ENCODE results near the gene AXIN1. TPM values are rescaled to one million over a fixed set of nuclear protein-coding genes. Genes with fewer than 3 reads are reported as not detected.

AXIN1 gene
- total and polyA plus RNA-seq, 2 of the 8 experiments (the other 6 are each of a cell fraction or from before 2014, with no cell fraction given): 12.5 to 41.9 TPM

DNA sequence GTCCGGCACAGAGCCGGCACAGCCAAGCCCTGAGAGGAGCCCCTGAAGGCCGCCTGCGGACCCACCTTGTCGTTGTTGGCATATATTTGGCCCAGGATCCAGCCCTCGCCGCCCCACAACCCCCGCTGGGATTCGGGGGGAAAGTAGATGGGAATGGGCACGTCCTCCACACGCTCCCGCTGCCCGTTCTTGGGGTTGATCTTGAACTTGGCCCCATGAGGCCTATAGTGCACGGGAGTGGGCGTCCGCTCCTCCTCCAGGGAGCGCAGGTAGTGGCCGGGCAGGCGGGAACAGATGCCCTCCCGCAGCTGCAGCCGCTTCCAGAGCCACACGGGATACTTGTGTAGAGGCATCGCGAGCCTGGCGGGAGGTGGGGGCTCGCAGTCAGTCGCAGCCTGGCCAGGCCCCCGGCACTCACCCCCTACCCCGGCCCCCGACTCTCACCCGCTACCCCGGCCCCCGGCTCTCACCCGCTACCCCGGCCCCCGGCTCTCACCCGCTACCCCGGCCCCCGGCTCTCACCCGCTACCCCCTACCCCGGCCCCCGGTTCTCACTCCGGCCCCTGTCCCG lies 17.4 kb upstream of the AXIN1 start (continued):
- TF ChIP-seq TAF7 (optimal IDR thresholded peaks at IDR 0.05; ENCODE audit: borderline replicate concordance, low read depth, low read length): no peak
- no peak for TF ChIP-seq RAD21 (IDR thresholded peaks at IDR 0.05 in 1 of 2, conservative IDR thresholded peaks at IDR 0.05 in 1 of 2; ENCODE audit: low read depth in 2 of 2, low read length in 2 of 2)
- no peak for TF ChIP-seq GABPA (IDR thresholded peaks at IDR 0.05; ENCODE audit: borderline replicate concordance, insufficient read depth, low read length)
- TF ChIP-seq, protein P1, sequence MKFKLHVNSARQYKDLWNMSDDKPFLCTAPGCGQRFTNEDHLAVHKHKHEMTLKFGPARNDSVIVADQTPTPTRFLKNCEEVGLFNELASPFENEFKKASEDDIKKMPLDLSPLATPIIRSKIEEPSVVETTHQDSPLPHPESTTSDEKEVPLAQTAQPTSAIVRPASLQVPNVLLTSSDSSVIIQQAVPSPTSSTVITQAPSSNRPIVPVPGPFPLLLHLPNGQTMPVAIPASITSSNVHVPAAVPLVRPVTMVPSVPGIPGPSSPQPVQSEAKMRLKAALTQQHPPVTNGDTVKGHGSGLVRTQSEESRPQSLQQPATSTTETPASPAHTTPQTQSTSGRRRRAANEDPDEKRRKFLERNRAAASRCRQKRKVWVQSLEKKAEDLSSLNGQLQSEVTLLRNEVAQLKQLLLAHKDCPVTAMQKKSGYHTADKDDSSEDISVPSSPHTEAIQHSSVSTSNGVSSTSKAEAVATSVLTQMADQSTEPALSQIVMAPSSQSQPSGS (IDR thresholded peaks at IDR 0.05; ENCODE audit: low read length): no peak
- no peak for TF ChIP-seq TEAD4 (IDR thresholded peaks at IDR 0.05; ENCODE audit: low read depth, low read length)
- no peak for TF ChIP-seq HDAC2 (IDR thresholded peaks at IDR 0.05; ENCODE audit: borderline replicate concordance in 1 of 2, low read depth in 2 of 2, low read length in 2 of 2)
- no peak for TF ChIP-seq RNF2 (IDR thresholded peaks at IDR 0.05; ENCODE audit: borderline replicate concordance, low read depth, low read length, missing control alignments, poor library complexity, severe bottlenecking)
- TF ChIP-seq SIX5 (IDR thresholded peaks at IDR 0.05; ENCODE audit: low read depth, low read length): no peak
- no peak for TF ChIP-seq JUN (IDR thresholded peaks at IDR 0.05; ENCODE audit: low read depth, low read length)
- TF ChIP-seq NANOG (IDR thresholded peaks at IDR 0.05; ENCODE audit: insufficient read depth, low read depth, low read length, poor library complexity, severe bottlenecking): no peak
- no peak for TF ChIP-seq BRCA1 (IDR thresholded peaks at IDR 0.05; ENCODE audit: low read depth, low read length)
- no peak for TF ChIP-seq EP300 (IDR thresholded peaks at IDR 0.05; ENCODE audit: borderline replicate concordance in 1 of 2, low read depth in 2 of 2, low read length in 2 of 2)
- TF ChIP-seq CHD1 (IDR thresholded peaks at IDR 0.05; ENCODE audit: low read depth, low read length): no peak
- TF ChIP-seq, protein P2, sequence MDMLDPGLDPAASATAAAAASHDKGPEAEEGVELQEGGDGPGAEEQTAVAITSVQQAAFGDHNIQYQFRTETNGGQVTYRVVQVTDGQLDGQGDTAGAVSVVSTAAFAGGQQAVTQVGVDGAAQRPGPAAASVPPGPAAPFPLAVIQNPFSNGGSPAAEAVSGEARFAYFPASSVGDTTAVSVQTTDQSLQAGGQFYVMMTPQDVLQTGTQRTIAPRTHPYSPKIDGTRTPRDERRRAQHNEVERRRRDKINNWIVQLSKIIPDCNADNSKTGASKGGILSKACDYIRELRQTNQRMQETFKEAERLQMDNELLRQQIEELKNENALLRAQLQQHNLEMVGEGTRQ (IDR thresholded peaks at IDR 0.05; ENCODE audit: low read length): no peak
- TF ChIP-seq ZNF274 (IDR thresholded peaks at IDR 0.05; ENCODE audit: borderline replicate concordance, extremely low read depth, low read length): no peak
- TF ChIP-seq CBX5 (IDR thresholded peaks at IDR 0.05; ENCODE audit: low read depth, low read length): no peak
- TF ChIP-seq CTBP2 (IDR thresholded peaks at IDR 0.05; ENCODE audit: borderline replicate concordance, insufficient read depth, insufficient read length, low read length): no peak
- peak; percentile 15; the same call in 1 of the 2 replicates for TF ChIP-seq POLR2AphosphoS5 (IDR thresholded peaks at IDR 0.05; ENCODE audit: low read depth, low read length)
- TF ChIP-seq EGR1 (IDR thresholded peaks at IDR 0.05; ENCODE audit: borderline replicate concordance, low read depth, low read length): no peak
- TF ChIP-seq SP1 (IDR thresholded peaks at IDR 0.05; ENCODE audit: low read depth, low read length): no peak
- TF ChIP-seq CEBPB (IDR thresholded peaks at IDR 0.05; ENCODE audit: low read depth, low read length): no peak
